ENCODE results near the gene GALNT17.
"Not testable (repeated sequence)": the region's sequence is repeated elsewhere in the genome, so short reads cannot be mapped to it uniquely, and the experiment has no call there.

GALNT17 gene

GRCh38 chr7:71636329-71636728 lies 504.4 kb downstream of the GALNT17 start:
- TF ChIP-seq CTCF (IDR thresholded peaks at IDR 0.05; ENCODE audit: control insufficient read depth, insufficient read depth, low read depth, low read length, missing control alignments) = no peak
- DNase-seq (ENCODE audit: low read depth) = no peak
- H3K4me3 ChIP-seq (ENCODE audit: control insufficient read depth, low read depth, low read length) = no peak overlapping the region

DNA sequence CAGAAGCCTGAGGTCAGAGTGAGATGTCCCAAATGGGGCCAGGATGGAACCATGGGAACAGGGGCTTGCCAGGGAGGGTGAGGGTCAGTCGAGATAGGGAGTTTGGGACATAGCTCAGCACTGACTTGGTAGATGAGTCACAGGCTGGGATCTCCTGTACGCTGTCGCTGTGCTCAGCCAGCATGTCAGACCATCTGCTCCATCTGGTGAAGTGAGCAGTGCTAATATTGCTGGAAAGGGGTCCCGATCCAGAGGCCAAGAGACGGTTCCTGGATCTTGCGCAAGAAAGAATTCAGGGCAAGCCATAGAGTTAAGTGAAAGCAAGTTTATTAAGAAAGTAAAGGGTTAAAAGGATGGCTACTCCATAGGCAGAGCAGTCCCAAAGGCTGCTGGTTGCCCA lies 505.6 kb downstream of the GALNT17 start:
- TF ChIP-seq CTCF (IDR thresholded peaks at IDR 0.05; ENCODE audit: control insufficient read depth, insufficient read depth, low read depth, low read length, missing control alignments) = no peak
- no peak overlapping the region for H3K4me3 ChIP-seq (ENCODE audit: control insufficient read depth, low read depth, low read length)
- no peak for DNase-seq (ENCODE audit: low read depth)

GRCh38 chr7:71638108-71638507 lies 506.2 kb downstream of the GALNT17 start:
- no peak for DNase-seq (ENCODE audit: low read depth)
- no peak overlapping the region for H3K4me3 ChIP-seq (ENCODE audit: control insufficient read depth, low read depth, low read length)
- TF ChIP-seq CTCF (IDR thresholded peaks at IDR 0.05; ENCODE audit: control insufficient read depth, insufficient read depth, low read depth, low read length, missing control alignments) = no peak

GRCh38 chr7:71639382-71640085 lies 507.6 kb downstream of the GALNT17 start:
- no peak for TF ChIP-seq CTCF (IDR thresholded peaks at IDR 0.05; ENCODE audit: control insufficient read depth, insufficient read depth, low read depth, low read length, missing control alignments)
- no peak for DNase-seq (ENCODE audit: low read depth)
- H3K4me3 ChIP-seq (ENCODE audit: control insufficient read depth, low read depth, low read length) = no peak overlapping the region

DNA sequence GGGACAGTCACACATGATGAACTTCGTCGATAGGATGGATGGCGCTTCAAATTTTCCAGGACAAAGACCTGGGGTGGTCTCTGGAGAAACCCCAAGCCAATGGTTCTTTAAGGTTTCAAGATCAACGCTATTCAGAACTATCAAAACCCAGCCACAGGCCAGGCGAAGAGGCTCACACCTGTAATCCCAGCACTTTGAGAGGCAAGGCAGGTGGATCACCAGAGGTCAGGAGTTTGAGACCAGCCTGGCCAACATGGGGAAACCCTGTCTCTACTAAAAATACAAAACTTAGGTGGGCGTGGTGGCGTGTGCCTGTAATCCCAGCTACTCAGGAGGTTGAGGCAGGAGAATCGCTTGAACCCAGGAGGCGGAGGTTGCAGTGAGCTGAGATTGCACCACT lies 511.1 kb downstream of the GALNT17 start:
- H3K4me3 ChIP-seq (ENCODE audit: control insufficient read depth, low read depth, low read length) = not testable (repeated sequence)

GRCh38 chr7:71645836-71646235 lies 513.9 kb downstream of the GALNT17 start:
- TF ChIP-seq CTCF (IDR thresholded peaks at IDR 0.05; ENCODE audit: control insufficient read depth, insufficient read depth, low read depth, low read length, missing control alignments) = no peak
- DNase-seq (ENCODE audit: low read depth) = no peak
- no peak overlapping the region for H3K4me3 ChIP-seq (ENCODE audit: control insufficient read depth, low read depth, low read length)

More for the DNA sequence above, 511.1 kb downstream of the GALNT17 start:
- DNase-seq (ENCODE audit: low read depth) = not testable (repeated sequence)

DNA sequence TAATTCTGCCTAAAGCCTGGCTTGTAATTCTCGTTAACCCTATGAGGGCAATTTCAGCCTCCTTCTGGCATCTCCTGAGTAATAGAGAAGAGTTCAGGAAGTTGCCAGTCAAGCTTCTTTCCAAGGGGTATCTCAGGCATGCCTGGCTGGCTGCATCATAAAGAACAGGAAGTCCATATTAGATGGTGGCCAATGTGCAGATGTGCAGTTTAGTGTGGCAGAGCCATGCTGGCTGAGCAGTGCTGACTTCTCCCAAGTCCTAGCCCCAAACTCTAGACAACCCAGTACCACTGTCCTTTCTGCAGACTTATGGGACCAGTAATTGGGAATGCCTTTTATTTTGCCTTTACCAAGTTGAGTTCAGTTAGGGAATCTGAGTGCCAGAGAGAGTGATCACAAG lies 517.9 kb downstream of the GALNT17 start:
- TF ChIP-seq CTCF (IDR thresholded peaks at IDR 0.05; ENCODE audit: control insufficient read depth, insufficient read depth, low read depth, low read length, missing control alignments) = no peak
- no peak for DNase-seq (ENCODE audit: low read depth)
- H3K4me3 ChIP-seq (ENCODE audit: control insufficient read depth, low read depth, low read length) = no peak overlapping the region
